HT1080 (cell line): ENCODE measurements around the gene CCDC116. TPM values are rescaled to one million over a fixed set of nuclear protein-coding genes. Genes with fewer than 3 reads are reported as not detected.
"Not testable (repeated sequence)": the region's sequence is repeated elsewhere in the genome, so short reads cannot be mapped to it uniquely, and the experiment has no call there.

Source experiments
- DNase-seq: peaks from one replicate; pipeline ENCODE4 v3.0.0-alpha.2; 2015; ENCODE audit warnings: low read depth
- total RNA-seq: library from RNA; depleted of rRNA; stranded (reverse); fragments of >200 nt; shearing (Covaris generic); gene quantifications from 2 replicates; pipeline ENCODE4 v1.2.3, GENCODE V29; 2014

Gene CCDC116
- total RNA-seq, 1 experiment from 2014 or later: not detected

DNA sequence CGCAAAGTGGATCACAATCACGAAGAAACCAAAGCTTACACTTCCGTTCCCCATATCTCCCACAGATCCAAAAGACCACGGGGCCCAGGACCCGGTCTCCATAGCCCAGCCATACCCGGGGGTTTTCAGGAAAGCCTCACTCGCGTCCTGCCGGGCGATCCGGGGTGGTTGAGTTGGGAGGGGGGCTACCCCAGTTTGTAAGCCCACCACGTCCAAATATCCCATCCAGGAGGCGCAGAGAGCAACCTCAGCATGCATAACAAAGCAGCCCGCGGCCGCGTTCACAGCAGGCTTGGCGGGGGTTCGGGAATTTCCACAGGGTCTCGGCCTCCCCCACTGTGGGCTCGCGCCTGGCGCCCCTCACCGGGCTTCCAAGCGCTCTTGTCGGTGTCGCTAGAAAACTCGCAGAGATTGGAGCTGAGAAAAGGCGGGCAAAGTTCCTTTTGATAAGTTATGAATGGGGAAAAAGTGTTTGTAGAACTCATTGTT, 19.0 kb downstream of the CCDC116 start:
- no peak for DNase-seq

DNA sequence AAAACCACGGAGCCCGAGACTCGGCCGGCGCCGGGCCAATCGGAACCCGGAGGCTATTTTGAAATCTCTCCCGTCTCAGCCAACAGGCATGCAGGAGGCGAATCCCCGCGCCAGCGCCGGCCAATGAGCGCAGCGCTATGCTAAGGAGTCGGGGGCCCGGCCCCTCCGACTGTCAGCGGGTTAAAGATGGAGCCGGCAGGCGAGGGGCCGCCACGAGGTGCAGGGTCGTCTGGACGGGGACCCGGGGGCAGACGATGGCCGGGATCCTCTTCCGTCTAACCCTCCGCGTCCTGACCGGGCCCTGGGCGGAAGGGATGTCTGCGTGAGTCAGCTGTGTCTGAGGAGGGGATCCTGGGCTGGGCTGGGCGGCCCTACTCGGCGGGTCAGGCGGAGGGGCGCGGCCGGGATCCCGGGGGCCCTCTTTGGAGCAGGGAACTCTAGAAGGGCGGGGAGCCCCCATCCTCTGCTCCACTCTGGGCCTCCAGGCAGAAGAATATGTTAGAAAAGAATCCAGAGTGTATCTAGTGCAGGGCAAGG, 19.5 kb downstream of the CCDC116 start:
- peak; percentile 88 for DNase-seq

DNA sequence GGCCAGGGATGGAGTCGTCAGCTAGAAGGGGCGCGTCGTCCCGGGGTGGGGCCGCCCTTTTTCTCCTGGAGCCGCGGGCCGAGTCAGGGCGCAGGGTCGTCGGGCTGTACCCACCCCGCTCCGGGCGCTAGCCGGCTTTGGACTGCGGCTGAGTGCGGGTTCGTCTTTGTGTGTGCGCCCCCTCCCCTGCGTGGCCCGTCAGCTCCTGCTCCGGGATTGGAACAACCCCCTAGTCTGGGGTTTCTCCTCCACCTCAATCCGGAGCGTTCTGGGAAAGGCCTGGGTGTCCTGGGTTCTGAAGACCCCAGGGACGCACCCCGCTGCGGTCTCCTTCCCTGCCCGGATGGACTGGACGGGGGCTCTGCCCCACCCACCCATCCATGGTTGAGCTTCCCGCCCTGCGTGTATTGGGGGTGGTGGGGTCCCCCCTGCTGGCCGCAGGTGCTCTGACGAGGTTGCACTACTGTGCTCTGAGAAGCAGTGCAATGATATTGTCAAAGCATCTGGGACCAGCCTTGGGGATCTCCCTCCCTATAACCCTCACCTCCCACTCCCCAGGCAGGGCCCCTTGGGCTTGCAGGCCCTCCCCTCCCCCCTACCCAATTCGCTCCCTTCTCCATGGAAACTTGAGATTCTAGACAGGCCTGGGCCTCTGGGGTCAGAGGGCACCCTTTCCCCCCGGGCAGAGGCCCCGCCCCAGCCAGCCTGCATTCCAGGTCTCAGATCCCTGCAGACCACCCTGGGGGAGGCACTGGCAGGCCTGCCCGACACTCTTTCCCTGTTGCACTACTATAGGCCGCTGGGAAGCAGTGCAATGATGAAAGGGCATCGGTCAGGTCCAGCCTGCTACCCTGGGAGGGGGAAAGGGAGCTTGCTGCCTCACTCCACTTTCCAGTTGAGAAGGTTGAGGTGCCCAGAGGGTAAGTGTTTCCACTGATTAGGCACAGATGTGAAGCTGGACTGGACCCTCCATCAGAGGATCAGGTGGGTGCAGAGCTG, 20.3 kb downstream of the CCDC116 start:
- no peak for DNase-seq

- DNase-seq: no peak
Observed at GRCh38 chr22:21657020-21657359, 24.4 kb downstream of the CCDC116 start.

DNA sequence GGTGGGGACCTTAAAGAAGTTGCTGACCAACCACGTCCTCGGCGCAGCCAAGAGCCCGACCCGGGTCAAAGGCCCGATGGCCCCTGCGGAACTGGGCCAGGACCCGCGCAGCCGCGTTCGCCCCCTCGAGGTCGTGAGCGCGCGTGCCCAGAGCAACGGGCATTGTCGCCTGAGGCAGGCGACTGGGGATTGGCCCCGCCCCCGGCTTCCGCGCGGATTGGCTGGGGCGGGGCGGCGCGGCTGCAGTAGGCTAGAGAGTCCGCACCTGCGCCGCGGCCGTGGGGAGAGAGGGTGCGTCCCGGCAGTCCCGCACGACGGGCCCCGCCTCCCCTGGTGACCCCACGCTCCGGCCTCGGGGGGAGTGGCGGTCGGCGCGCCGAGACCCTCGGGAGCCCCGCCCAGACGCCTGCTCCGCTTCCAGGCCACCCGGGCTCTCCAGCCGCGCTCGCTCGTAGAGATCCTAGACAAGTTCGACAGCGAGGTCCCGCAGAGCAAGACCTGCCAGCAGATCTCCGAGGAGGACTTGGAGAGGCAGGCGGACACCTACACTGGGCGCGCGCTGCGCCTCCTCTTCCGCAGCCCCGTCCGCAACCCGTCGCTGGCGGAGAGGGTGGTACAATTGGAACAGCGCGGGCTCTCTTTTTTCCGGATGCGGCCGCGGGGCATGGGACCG, 24.9 kb downstream of the CCDC116 start:
- peak; percentile 56 for DNase-seq

DNA sequence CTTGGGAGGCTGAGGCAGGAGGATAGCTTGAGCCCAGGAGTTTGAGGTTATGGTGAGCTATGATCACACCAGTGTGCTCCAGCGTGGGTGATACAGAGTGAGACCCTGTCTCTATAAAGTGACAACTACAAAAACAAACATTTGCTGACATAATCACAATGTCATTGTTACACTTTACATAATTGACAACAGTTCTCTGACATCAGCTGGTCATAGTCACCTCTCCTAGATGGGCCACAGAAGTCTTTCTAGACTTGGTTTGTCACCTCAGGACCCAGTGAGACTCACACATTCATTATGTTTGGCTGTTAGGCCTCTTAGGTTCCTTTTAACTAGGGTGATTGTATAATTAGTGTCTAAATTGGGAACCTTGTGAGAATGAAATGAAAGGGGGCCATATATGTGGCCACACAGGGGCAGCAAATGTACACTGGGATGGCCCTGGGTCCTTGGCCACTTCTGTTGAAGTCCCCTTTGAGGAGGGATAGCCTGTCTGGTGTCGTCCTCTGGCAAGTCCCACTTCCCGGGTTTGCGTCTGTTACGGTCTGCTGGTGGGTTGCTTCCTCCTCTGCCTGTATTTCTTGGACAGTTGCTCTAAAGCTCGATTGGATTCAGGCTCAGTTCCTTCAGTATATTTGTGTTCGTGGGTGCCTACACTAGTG, 27.4 kb downstream of the CCDC116 start:
- DNase-seq: no peak

GRCh38 chr22:21660904-21661303, 28.3 kb downstream of the CCDC116 start:
- DNase-seq: no peak

- DNase-seq: no peak
Observed at GRCh38 chr22:21661991-21662390, 29.4 kb downstream of the CCDC116 start.

DNA sequence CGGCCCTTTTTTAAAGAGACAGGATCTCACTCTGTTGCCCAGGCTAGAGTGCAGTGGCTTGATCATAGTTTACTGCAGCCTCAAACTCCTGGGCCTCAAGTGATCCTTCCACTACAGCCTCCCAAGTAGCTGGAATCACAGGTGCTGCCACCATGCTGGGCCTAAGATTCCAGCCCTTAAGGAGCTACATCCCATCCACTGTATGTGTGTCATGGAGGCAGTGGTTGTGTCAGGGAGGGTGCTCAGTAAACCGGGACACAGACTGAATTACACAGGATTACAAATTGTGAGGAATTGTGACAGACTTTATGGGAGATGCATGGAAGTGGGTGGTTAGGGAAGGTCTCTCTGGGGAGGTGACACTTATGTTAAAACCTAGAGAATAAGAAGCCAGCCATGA, 31.2 kb downstream of the CCDC116 start:
- no peak for DNase-seq

- DNase-seq: no peak
Observed at GRCh38 chr22:21665047-21665851, 32.7 kb downstream of the CCDC116 start.

DNA sequence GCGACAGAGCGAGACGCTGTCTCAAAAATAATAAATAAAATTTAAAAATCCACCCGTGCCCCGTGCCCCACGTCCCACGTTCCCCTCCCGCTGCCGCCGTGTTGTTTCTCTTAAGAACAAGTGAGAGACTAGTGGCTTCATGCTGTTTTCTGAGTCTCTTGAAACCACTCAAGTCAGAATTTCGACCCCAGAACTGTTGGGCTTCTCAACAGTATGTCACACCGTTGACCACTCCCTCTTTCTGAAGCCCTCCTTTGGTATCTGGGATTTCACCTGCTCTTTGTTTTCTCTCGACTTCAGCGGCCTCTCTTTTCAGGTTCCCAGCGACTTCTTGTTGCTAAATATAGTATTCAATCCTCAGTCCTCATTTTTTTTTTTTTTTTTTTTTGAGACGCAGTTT, 34.2 kb downstream of the CCDC116 start:
- no peak for DNase-seq

DNA sequence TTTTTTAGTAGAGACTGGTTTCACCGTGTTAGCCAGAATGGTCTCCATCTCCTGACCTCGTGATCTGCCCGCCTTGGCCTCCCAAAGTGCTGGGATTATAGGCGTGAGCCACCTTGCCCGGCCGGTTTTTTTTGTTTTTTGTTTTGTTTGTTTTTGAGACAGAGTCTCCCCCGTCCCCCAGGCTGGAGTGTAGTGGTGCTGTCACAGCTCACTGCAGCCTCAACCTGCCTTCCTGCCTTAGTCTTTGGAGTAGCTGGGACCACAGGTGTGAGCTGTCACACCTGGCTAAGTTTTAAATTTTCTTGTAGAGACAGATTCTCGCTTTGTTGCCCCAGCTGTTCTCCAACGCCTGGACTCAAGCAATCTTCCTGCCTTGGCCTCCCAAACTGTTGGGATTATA, 36.5 kb downstream of the CCDC116 start:
- DNase-seq: no peak

GRCh38 chr22:21672107-21672629, 39.6 kb downstream of the CCDC116 start:
- DNase-seq: no peak

DNA sequence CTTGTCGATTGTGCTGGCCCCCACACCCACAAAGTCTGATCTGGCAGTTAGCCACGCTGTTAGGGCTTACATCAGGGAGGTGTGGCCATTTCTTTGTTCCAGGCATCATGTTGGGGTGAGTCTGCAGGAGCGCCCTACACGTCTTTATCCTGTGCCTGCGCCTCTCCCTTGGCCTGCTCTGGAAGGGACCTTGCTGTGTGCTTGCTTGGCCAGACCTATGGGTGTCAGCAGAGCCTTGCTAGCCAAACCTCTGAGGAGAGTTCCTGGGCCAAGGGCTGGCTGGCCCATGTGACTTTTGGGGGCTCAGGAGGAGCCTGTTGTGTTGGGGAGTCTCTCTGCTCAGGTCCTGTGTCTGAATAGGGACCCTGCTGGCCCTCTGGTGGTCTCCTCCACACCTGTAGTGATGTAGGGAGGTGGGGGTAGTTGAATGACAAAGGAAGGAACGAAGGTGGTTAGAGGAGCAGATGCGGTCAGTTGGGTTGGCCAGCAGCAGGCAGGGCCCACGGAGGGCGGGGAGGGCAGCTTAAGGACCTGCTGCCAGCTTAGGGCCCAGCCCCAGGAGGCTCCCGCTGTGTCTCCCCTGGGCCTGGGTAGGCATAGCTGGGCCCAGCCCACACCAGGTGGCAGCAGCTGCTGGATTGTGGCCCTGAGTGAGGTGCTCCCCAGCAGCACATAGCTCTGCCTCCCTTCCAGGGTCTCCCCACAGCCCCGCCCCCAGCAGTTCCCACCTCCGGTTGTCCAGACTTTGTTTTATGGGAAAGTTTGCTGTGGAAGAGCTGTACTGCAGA, 41.2 kb downstream of the CCDC116 start:
- DNase-seq: no peak

DNA sequence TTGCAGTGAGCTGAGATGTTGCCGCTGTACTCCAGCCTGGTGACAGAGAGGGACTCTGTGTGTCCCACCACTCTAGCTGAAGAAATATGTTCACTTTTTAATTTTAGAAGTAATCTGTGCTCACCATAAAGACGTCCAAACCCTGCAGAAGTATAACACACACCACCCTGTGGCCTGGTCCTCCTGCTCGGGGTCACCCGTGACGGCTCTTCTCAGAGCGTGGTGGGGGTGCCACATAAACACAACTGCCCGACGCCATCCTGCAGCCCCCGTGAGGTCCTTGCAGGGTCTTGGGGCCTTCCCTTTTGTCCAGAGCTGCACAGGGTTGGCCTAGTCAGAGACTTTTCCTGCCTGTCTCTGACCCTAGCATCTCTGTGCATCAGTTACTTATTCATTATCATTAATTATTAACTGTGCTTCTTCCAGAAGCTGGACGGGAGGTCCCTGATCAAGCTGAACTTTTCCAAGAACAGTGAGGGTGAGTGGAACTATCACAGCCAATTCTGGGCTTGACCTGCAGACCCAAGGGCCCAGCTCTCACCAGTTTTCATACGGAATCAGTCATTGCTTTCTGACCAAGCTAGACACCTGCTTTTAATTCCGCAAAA, 42.2 kb downstream of the CCDC116 start:
- no peak for DNase-seq

DNA sequence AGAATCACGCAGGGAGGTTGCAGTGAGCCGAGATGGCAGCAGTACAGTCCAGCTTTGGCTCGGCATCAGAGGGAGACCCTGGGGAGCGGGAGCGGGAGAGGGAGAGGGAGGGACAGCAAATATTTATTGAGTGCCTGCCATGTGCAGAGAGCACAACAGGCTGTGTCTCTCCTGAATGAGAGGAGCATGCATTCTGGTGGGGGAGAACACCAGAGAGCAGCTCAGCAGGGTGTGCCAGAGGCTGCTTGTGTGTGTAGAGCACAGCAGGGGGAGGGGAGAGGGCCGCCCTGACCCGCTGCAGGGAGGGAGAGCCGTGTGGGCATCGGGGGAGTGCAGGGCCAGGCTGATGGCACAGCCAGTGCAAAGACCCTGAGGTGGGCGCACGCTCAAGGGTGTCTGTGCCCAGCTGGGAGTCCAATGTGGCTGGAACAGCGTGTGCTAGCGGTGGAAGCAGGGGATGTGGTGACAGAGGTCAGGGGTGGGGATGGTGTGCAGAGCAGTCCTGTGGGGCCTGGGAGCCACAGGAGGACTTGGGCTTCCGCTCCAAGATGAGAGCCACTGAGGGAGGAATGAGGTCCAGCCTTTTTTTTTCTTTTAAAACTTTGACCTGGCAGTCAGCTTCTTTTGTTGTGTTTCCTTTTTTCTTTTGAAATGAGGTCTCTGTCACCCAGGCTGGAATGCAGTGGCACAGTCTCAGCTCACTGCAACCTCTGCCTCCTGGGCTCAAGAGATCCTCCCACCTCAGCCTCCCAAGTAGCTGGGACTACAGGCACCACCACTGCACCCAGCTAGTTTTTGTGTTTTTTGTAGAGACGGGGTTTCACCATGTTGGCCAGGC, 45.3 kb downstream of the CCDC116 start:
- DNase-seq: no peak

- not testable (repeated sequence) for DNase-seq
Observed at GRCh38 chr22:21678842-21679241, 46.3 kb downstream of the CCDC116 start.

DNA sequence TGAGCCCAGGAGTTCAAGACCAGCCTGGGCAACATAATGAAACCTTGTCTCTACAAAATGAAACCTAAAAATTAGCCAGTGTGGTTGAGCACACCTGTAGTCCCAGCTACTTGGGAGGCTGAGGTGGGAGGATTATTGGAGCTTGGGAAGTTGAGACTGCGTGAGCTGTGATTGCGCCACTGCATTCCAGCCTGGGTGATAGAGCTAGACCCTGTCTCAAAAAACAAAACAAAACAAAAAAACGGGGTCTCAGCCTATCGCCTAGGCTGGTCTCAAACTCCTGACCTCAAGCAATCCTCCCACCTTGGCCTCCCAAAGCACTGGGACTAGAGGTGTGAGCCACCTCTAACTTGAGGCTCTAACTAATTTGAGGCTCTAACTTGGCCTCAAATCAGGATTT, 46.8 kb downstream of the CCDC116 start:
- DNase-seq: no peak
